ENCODE measurements around the gene RPL4.

The RPL4 gene

GRCh38 chr15:66456211-66456610 is 48.4 kb downstream of the RPL4 start:
- no peak overlapping the region for H3K4me3 ChIP-seq (ENCODE audit: low read depth, low read length)
- no peak for TF ChIP-seq CTCF (IDR thresholded peaks at IDR 0.05; ENCODE audit: low read depth, low read length, missing control alignments)
- DNase-seq (ENCODE audit: low read depth) = no peak

- no peak overlapping the region for H3K4me3 ChIP-seq (ENCODE audit: low read depth, low read length)
- no peak for TF ChIP-seq CTCF (IDR thresholded peaks at IDR 0.05; ENCODE audit: low read depth, low read length, missing control alignments)
- DNase-seq (ENCODE audit: low read depth) = no peak
Observed at GRCh38 chr15:66454143-66454542, 50.5 kb downstream of the RPL4 start.

- no peak for TF ChIP-seq CTCF (IDR thresholded peaks at IDR 0.05; ENCODE audit: low read depth, low read length, missing control alignments)
- H3K4me3 ChIP-seq (ENCODE audit: low read depth, low read length) = no peak overlapping the region
- DNase-seq (ENCODE audit: low read depth) = no peak
Observed at GRCh38 chr15:66452971-66453580, 51.6 kb downstream of the RPL4 start.

DNA sequence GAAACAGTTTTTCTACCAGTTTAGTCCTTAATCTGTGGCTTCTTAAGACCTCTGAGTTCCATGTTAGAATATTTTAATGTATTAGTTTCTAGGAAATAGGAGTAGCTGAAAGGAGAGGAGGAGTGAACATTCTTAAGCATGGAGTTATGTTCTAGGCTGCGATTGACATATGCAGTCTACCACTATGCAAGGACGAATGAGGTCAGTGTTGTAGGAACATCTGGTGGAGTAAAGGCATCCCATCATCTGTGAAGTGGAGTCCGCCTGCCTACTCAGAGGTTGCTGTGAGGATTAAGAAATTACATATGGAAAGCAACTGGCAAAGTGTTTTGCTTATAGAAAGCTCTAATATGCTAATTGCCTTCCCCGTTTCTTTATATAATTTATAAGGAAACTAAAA is 52.2 kb downstream of the RPL4 start:
- no peak for TF ChIP-seq CTCF (IDR thresholded peaks at IDR 0.05; ENCODE audit: low read depth, low read length, missing control alignments)
- no peak overlapping the region for H3K4me3 ChIP-seq (ENCODE audit: low read depth, low read length)
- no peak for DNase-seq (ENCODE audit: low read depth)
